ENCODE results near the gene NTF3. TPM values are rescaled to one million over a fixed set of nuclear protein-coding genes. Genes with fewer than 3 reads are reported as not detected.

The NTF3 gene
- total and polyA plus RNA-seq, 2 donors (not counting 1 experiment from before 2014, with no cell fraction given) = not detected

GRCh38 chr12:5485454-5485853 is 53.5 kb downstream of the NTF3 start:
- H3K4me3 ChIP-seq (ENCODE audit: control extremely low read depth in 1 of 5, extremely low read depth in 1 of 5, insufficient read depth in 1 of 5, low read depth in 2 of 5, low read length in 4 of 5) = no peak overlapping the region
- Mint-ChIP-seq H3K27ac (no peak overlapping the region), H3K4me3 (no peak overlapping the region), H3K9me3 (ENCODE audit: insufficient read depth) (no peaks in the 10 kb centered on the region), H3K27me3 (peaks cover 6% of the 10 kb centered on the region), H3K4me1 (no peaks in the 10 kb centered on the region)
- TF ChIP-seq, protein P1, sequence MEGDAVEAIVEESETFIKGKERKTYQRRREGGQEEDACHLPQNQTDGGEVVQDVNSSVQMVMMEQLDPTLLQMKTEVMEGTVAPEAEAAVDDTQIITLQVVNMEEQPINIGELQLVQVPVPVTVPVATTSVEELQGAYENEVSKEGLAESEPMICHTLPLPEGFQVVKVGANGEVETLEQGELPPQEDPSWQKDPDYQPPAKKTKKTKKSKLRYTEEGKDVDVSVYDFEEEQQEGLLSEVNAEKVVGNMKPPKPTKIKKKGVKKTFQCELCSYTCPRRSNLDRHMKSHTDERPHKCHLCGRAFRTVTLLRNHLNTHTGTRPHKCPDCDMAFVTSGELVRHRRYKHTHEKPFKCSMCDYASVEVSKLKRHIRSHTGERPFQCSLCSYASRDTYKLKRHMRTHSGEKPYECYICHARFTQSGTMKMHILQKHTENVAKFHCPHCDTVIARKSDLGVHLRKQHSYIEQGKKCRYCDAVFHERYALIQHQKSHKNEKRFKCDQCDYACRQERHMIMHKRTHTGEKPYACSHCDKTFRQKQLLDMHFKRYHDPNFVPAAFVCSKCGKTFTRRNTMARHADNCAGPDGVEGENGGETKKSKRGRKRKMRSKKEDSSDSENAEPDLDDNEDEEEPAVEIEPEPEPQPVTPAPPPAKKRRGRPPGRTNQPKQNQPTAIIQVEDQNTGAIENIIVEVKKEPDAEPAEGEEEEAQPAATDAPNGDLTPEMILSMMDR (IDR thresholded peaks at IDR 0.05) = no peak
- TF ChIP-seq EZH2 (IDR thresholded peaks at IDR 0.05; ENCODE audit: borderline replicate concordance, insufficient read depth, low read depth, low read length, poor library complexity, severe bottlenecking) = no peak
- DNase-seq (no peak), ATAC-seq (ENCODE audit: low read depth) (no peak)
- peaks cover 0 to 3% (median 0%) of the 10 kb centered on the region in 3 donors for H3K9me3 ChIP-seq (ENCODE audit: control extremely low read depth in 1 of 3, control insufficient read depth in 2 of 3, insufficient read depth in 1 of 3, low read length in 2 of 3)
- no peak overlapping the region for H3K9ac ChIP-seq (ENCODE audit: low read length)
- ChIA-PET CTCF (no interaction called here), POLR2A (no interaction called here)
- no peaks in the 10 kb centered on the region for H4K20me1 ChIP-seq (ENCODE audit: control insufficient read depth, insufficient read depth, low read length, poor library complexity, severe bottlenecking)
- H2AFZ ChIP-seq (ENCODE audit: insufficient read depth, low read depth, low read length, poor library complexity, severe bottlenecking) = no peak overlapping the region
- H3K79me2 ChIP-seq (ENCODE audit: control insufficient read depth, insufficient read depth, low read length) = no peaks in the 10 kb centered on the region
- no peaks in the 10 kb centered on the region for H3K36me3 ChIP-seq (replicated peaks in 1 of 2; ENCODE audit: control extremely low read depth in 1 of 2, control insufficient read depth in 1 of 2, extremely low read depth in 1 of 2, insufficient read depth in 2 of 2, low read length in 1 of 2)
- H3K4me1 ChIP-seq (ENCODE audit: control insufficient read depth in 2 of 2, insufficient read depth in 2 of 2, low read length in 2 of 2) = no peaks in the 10 kb centered on the region
- intact Hi-C loops (cut with micrococcal nuclease) = no loop called here
- H3K27ac ChIP-seq (ENCODE audit: low read length in 2 of 2) = no peak overlapping the region
- H3K27me3 ChIP-seq (replicated peaks in 1 of 4; ENCODE audit: control extremely low read depth in 1 of 4, control insufficient read depth in 3 of 4, insufficient read depth in 4 of 4, low read length in 3 of 4) = no peaks in the 10 kb centered on the region
- WGBS (ENCODE audit: insufficient coverage) = 97% methylated on average over 3 of the region's 4 CpGs
- H3K4me2 ChIP-seq (replicated peaks; ENCODE audit: low read depth, low read length, poor library complexity, severe bottlenecking) = no peak overlapping the region

GRCh38 chr12:5487076-5487475 is 55.2 kb downstream of the NTF3 start:
- no peaks in the 10 kb centered on the region for H3K27me3 ChIP-seq (replicated peaks in 1 of 4; ENCODE audit: control extremely low read depth in 1 of 4, control insufficient read depth in 3 of 4, insufficient read depth in 4 of 4, low read length in 3 of 4)
- intact Hi-C loops (cut with micrococcal nuclease) = no loop called here
- ATAC-seq (ENCODE audit: low read depth) (no peak), DNase-seq (no peak)
- H3K27ac ChIP-seq (ENCODE audit: low read length in 2 of 2) = no peak overlapping the region
- Mint-ChIP-seq H3K4me1 (no peaks in the 10 kb centered on the region), H3K9me3 (ENCODE audit: insufficient read depth) (no peaks in the 10 kb centered on the region), H3K4me3 (no peak overlapping the region), H3K27ac (no peak overlapping the region), H3K27me3 (peaks cover 6% of the 10 kb centered on the region)
- no peaks in the 10 kb centered on the region for H3K36me3 ChIP-seq (replicated peaks in 1 of 2; ENCODE audit: control extremely low read depth in 1 of 2, control insufficient read depth in 1 of 2, extremely low read depth in 1 of 2, insufficient read depth in 2 of 2, low read length in 1 of 2)
- no peaks in the 10 kb centered on the region for H3K4me1 ChIP-seq (ENCODE audit: control insufficient read depth in 2 of 2, insufficient read depth in 2 of 2, low read length in 2 of 2)
- no peak overlapping the region for H3K4me2 ChIP-seq (replicated peaks; ENCODE audit: low read depth, low read length, poor library complexity, severe bottlenecking)
- ChIA-PET CTCF (no interaction called here), POLR2A (no interaction called here)
- no peaks in the 10 kb centered on the region for H3K79me2 ChIP-seq (ENCODE audit: control insufficient read depth, insufficient read depth, low read length)
- no peak overlapping the region for H3K4me3 ChIP-seq (ENCODE audit: control extremely low read depth in 1 of 5, extremely low read depth in 1 of 5, insufficient read depth in 1 of 5, low read depth in 2 of 5, low read length in 4 of 5)
- TF ChIP-seq EZH2 (IDR thresholded peaks at IDR 0.05; ENCODE audit: borderline replicate concordance, insufficient read depth, low read depth, low read length, poor library complexity, severe bottlenecking) = no peak
- TF ChIP-seq, protein P1 (IDR thresholded peaks at IDR 0.05) = no peak
- no peak overlapping the region for H2AFZ ChIP-seq (ENCODE audit: insufficient read depth, low read depth, low read length, poor library complexity, severe bottlenecking)
- H3K9me3 ChIP-seq (ENCODE audit: control extremely low read depth in 1 of 3, control insufficient read depth in 2 of 3, insufficient read depth in 1 of 3, low read length in 2 of 3) = peaks cover 0 to 1% (median 0%) of the 10 kb centered on the region in 3 donors
- 83% methylated on average over 1 of the region's 7 CpGs for WGBS (ENCODE audit: insufficient coverage)
- no peak overlapping the region for H3K9ac ChIP-seq (ENCODE audit: low read length)
- H4K20me1 ChIP-seq (ENCODE audit: control insufficient read depth, insufficient read depth, low read length, poor library complexity, severe bottlenecking) = no peaks in the 10 kb centered on the region

Measured in B cell (primary cell).